HFFc6 (cell line): ENCODE results near the gene RAB10. TPM values are rescaled to one million over a fixed set of nuclear protein-coding genes. Genes with fewer than 3 reads are reported as not detected.
"Not testable (repeated sequence)": the region's sequence is repeated elsewhere in the genome, so short reads cannot be mapped to it uniquely, and the experiment has no call there.

ENCODE experiments used
- DNase-seq: peaks from one replicate; pipeline ENCODE4 v3.0.0-alpha.2; 2018
- H3K27ac Mint-ChIP-seq: 2 replicates; pipeline ENCODE4 v1.8.0; 2020; ENCODE audit warnings: mild to moderate bottlenecking, mixed read lengths
- H3K27me3 Mint-ChIP-seq: 2 replicates; pipeline ENCODE4 v1.8.0; 2021; ENCODE audit warnings: mild to moderate bottlenecking, moderate library complexity, mixed read lengths; ENCODE audit not compliant: insufficient read depth
- H3K36me3 Mint-ChIP-seq: 2 replicates; pipeline ENCODE4 v1.8.0; 2021; ENCODE audit warnings: low read depth, mixed read lengths
- H3K4me1 Mint-ChIP-seq: 2 replicates; pipeline ENCODE4 v1.8.0; 2020; ENCODE audit warnings: low read depth, mixed read lengths
- H3K4me3 Mint-ChIP-seq: 2 replicates; pipeline ENCODE4 v1.8.0; 2020; ENCODE audit warnings: mild to moderate bottlenecking, moderate library complexity, mixed read lengths
- H3K9me3 Mint-ChIP-seq: 2 replicates; pipeline ENCODE4 v1.8.0; 2020; ENCODE audit warnings: mild to moderate bottlenecking, mixed read lengths
- total RNA-seq, 6 experiments: library from RNA; stranded (reverse); fragmentation: NEBNext Ultra II Directional; extraction: Animal tissue kit (Norgen Biotek cat#: 25700); gene quantifications; 2 replicates in 1 of 6; 3 replicates in 5 of 6; pipeline ENCODE4 v1.2.3, GENCODE V29; 2021
- TF ChIP-seq, protein P1 (sequence below): fragments of 200-600 bp; sonication (generic); IDR thresholded peaks from 2 replicates; pipeline ENCODE4 v1.5.0; 2021; ENCODE audit warnings: antibody characterized with exemption, mild to moderate bottlenecking

The RAB10 gene
- total RNA-seq, 6 experiments from 2014 or later, result 133 to 144 (median 136) TPM

DNA sequence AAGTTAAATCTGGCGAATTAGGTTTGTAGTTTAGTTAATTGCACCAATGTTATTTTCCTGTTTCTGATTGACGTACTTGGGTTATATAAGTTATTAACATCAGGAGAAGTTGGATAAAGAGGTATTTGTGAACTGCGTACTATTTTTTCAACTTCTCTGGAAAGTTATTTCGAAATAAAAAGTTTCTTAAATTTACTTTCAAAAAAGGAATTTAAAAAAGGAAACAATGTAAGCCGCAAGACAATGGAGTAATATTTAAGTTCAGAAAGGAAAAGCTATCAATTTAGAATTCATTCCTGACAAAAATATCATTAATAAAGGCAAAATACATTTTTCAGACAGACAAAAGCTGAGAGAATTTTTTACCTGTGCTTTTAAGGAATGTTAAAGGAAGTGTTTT is 47.7 kb downstream of the RAB10 start:
- DNase-seq, result no peak
- peaks cover 49% of the 10 kb centered on the region for H3K36me3 Mint-ChIP-seq
- no peak overlapping the region for H3K27ac Mint-ChIP-seq
- H3K4me1 Mint-ChIP-seq, result peaks cover 57% of the 10 kb centered on the region
- TF ChIP-seq, protein P1, sequence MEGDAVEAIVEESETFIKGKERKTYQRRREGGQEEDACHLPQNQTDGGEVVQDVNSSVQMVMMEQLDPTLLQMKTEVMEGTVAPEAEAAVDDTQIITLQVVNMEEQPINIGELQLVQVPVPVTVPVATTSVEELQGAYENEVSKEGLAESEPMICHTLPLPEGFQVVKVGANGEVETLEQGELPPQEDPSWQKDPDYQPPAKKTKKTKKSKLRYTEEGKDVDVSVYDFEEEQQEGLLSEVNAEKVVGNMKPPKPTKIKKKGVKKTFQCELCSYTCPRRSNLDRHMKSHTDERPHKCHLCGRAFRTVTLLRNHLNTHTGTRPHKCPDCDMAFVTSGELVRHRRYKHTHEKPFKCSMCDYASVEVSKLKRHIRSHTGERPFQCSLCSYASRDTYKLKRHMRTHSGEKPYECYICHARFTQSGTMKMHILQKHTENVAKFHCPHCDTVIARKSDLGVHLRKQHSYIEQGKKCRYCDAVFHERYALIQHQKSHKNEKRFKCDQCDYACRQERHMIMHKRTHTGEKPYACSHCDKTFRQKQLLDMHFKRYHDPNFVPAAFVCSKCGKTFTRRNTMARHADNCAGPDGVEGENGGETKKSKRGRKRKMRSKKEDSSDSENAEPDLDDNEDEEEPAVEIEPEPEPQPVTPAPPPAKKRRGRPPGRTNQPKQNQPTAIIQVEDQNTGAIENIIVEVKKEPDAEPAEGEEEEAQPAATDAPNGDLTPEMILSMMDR, result no peak
- peaks cover 11% of the 10 kb centered on the region for H3K9me3 Mint-ChIP-seq
- no peak overlapping the region for H3K4me3 Mint-ChIP-seq
- peaks cover 2% of the 10 kb centered on the region; the same call in 1 of the 2 replicates for H3K27me3 Mint-ChIP-seq

DNA sequence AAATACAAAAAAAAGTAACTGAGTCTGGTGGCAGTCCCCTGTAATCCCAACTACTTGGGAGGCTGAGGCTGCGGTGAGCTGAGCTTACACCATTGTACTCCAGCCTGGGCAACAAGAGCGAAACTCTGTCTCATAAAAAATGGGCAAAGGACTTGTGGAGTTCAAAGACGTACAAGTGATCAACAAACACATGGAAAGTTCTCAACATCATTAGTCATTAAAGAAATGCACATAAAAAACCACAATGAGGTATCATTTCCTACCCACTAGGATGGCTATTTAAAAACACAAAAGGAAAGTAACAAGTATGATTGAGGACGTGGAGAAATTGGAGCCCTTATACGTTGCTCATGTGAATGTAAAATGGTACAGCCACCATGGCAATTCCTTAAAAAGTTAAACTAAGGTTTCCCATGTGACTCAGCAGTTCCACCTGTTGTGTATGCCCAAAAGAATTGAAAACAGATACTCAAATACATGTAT is 52.3 kb downstream of the RAB10 start:
- Mint-ChIP-seq H3K27me3 (peaks cover 4% of the 10 kb centered on the region; the same call in 1 of the 2 replicates), H3K4me3 (peak overlapping the region; percentile 38)

DNA sequence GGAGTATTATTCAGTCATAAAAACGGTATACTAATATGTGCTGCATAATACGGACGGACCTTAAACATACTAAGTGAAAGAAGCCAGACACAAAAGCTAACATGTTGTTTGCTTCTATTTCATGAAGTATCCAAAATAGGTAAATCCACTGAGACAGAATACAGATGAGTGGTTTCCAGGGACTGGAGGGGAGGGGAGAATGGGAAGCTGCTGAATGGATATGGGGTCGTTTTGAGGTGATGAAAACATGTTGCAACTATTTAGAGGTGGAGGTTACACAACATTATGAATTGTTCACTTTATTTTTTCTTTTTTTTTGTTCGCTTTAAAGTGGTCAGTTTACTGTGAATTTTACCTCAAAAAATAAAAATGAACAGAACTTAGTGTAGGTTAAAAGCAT is 52.9 kb downstream of the RAB10 start:
- peaks cover 33% of the 10 kb centered on the region for H3K36me3 Mint-ChIP-seq
- TF ChIP-seq, protein P1, result no peak

More for the DNA sequence above, 52.3 kb downstream of the RAB10 start:
- peak overlapping the region; percentile 76 for H3K27ac Mint-ChIP-seq
- H3K9me3 Mint-ChIP-seq, result peaks cover 2% of the 10 kb centered on the region
- peaks cover 37% of the 10 kb centered on the region for H3K36me3 Mint-ChIP-seq
- H3K4me1 Mint-ChIP-seq, result peaks cover 50% of the 10 kb centered on the region
- TF ChIP-seq, protein P1, result no peak
- peak; percentile 75 for DNase-seq

DNA sequence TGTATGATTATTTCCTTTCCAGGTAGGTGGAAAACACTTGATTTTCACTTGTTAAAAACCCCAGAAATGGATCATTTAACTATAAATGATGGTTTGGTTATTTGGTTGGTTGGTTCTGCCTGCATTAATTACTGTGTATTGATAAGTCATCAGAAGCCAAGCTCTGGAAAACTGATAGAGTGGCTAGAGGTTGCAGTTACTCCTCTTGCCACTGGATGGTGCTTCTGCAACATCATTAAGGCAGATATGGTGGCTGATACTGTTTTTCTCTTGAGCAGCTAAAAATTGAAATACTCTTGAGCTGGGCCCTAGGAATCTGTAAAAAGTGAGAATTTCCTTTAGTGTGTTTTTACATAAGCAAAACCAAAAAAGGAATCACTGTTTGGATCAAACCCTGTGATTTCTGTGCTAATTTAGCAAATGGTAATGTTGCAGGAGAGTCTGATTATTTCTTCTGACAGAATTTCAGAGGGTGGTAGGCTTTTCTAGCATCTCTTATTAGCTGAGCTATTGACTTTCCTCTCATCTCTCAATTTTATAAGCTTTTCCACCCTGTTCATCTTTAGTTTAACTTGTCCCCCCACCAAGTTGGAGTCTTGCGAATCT is 54.3 kb downstream of the RAB10 start:
- TF ChIP-seq, protein P1, result peak; percentile 84
- Mint-ChIP-seq H3K27ac (no peak overlapping the region), H3K4me1 (peaks cover 52% of the 10 kb centered on the region), H3K27me3 (peaks cover 4% of the 10 kb centered on the region; the same call in 1 of the 2 replicates), H3K9me3 (no peaks in the 10 kb centered on the region), H3K4me3 (no peak overlapping the region), H3K36me3 (peaks cover 29% of the 10 kb centered on the region)
- peak; percentile 6 for DNase-seq

More for the DNA sequence above, 52.9 kb downstream of the RAB10 start:
- Mint-ChIP-seq H3K9me3 (no peaks in the 10 kb centered on the region), H3K4me3 (no peak overlapping the region), H3K27ac (peak overlapping the region; percentile 76), H3K27me3 (peaks cover 4% of the 10 kb centered on the region; the same call in 1 of the 2 replicates), H3K4me1 (peaks cover 52% of the 10 kb centered on the region)
- no peak for DNase-seq

DNA sequence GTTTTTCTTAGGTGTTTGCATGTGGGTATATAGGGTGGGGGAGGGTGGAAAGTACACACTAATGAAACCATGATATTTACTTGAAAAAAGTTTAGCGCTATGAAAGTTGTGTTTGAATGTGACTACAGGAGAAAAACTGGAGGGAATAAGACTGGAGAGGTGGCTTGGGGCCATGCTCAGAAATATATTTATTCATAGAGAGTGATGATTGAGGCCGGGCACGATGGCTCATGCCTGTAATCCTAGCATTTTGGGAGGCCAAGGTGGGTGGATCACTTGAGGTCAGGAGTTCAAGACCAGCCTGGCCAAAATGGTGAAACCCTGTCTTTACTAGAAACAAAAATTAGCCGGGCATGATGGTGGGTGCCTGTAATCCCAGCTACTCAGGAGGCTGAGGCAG is 55.0 kb downstream of the RAB10 start:
- not testable (repeated sequence) for H3K27ac Mint-ChIP-seq

DNA sequence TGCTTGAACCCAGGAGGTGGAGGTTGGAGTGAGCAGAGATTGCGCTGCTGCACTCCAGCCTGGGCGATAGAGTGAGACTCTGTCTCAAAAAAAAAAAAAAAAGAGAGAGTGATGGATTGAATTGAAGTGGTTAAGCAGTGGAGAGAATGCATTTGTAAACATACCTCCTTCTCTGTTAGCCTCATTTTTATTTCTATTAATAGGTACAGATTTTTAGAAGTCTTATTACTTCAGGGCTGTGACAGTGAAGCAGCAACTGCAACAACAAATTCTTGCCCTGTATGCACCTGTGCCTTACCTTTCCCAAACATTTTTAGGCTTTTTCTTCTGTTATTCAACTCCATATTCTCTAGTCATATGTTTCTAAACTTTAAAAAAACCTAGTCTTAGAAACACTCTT is 55.5 kb downstream of the RAB10 start:
- no peaks in the 10 kb centered on the region for H3K9me3 Mint-ChIP-seq
- DNase-seq, result no peak
- H3K27me3 Mint-ChIP-seq, result peaks cover 4% of the 10 kb centered on the region; the same call in 1 of the 2 replicates
- TF ChIP-seq, protein P1, result no peak
- H3K36me3 Mint-ChIP-seq, result peaks cover 23% of the 10 kb centered on the region
- H3K4me3 Mint-ChIP-seq, result no peak overlapping the region
- H3K27ac Mint-ChIP-seq, result no peak overlapping the region
- H3K4me1 Mint-ChIP-seq, result peaks cover 52% of the 10 kb centered on the region

More for the DNA sequence above, 55.0 kb downstream of the RAB10 start:
- Mint-ChIP-seq H3K4me1 (peaks cover 52% of the 10 kb centered on the region), H3K36me3 (peaks cover 27% of the 10 kb centered on the region)
- H3K27me3 Mint-ChIP-seq, H3K4me3 Mint-ChIP-seq, DNase-seq, H3K9me3 Mint-ChIP-seq: not testable (repeated sequence)
